Activated T-cell treated with anti-CD3 and anti-CD28 coated beads for 1 hour (primary cell): Measurements from ENCODE around the gene SLC9A1.

Experiments
- DNase-seq: peaks from one replicate; pipeline ENCODE4 v3.0.0-alpha.2; 2020; ENCODE audit warnings: low read depth

Gene SLC9A1

DNA sequence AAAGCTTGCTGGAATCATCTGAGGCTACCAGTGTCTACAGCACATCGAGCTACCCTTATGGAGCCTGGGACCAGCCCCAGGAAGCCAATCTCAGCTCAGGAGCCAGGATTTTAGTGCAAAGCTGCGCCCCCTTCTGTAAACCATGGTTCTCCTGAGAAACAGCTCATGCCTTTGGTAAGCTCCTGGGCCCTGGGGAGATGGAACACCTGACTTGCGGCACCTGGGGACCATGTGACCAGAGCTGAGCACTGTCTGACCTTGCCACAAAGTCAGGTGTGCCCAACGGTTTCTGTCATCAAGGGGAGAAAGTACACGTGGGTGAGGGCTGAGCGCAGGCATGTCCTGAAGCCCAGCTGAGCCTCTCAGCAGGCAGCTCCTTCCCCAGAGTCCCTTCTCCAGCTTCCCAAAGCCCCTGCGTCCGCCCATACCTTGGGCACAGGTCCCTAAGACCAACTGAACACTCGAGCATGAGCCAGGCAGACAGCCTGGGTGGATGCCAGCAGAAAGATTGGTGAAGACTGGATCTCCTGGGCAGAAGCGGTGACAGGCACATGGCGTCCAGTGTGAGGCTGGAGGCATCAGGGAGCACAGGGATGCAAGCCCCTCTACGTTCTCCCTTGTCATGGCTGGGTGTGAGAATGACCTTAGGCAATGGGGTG, 84.4 kb downstream of the SLC9A1 start:
- no peak for DNase-seq

DNA sequence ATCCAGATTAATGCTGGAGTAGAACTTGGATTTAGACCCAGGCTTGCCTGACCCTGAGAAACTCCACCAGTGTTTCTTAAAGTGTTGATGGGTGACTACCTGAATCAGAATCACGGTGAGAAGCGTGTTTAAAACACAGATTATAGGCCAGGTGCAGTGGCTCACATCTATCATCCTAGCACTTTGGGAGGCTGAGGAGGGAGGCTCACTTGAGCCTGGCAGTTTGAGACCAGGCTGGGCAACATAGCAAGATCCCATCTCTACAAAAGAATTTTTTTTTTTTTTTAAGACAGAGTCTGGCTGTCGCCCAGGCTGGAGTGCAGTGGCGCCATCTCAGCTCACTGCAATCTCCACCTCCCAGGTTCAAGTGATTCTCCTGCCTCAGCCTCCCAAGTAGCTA, 86.0 kb downstream of the SLC9A1 start:
- DNase-seq = no peak

DNA sequence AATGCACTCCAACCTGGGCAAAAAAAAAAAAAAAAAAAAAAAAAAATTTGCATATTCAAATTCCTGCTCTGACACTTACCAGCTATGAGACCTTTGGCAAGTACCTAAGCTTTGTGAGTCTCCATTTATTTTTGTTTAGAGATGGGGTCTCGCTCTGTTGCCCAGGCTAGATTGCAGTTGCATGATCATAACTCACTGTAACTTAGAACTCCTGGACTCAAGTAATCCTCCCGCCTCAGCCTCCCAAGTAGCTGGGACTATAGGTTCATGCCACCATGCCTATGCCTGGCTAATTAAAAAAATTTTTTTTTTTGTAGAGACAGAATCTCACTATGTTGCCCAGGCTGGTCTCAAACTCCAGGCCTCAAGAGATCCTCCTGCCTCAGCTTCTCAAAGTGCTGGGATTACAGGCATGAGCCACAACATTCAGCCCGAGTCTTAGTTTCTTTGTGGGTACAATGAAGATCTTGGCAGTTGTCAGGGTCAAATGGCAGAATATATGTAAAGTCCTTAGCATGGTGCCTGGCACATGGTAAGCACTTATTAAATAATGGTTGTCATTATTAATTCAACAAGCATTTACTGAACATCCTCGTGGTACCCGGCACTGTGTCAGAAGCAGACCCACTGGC, 88.8 kb downstream of the SLC9A1 start:
- no peak for DNase-seq

DNA sequence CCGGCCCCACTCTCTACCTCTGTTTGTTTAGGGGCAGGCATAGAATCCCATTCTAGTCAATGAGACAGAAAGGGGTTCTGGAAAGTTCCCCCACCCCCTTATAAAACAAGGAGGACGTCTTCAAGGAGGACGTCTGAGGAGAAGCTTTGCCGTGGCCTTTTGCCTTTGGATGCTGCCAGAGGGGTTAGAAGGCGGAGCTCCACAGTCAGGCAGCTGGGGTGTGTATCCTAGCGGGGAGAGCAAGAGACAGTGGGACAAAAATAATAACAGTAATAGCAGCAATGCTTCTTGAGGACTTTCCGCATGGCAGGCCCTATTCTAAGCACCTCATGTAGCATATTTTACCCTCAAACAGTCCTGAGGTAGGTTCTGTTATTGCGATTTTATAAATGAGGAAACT, 94.0 kb downstream of the SLC9A1 start:
- no peak for DNase-seq

DNA sequence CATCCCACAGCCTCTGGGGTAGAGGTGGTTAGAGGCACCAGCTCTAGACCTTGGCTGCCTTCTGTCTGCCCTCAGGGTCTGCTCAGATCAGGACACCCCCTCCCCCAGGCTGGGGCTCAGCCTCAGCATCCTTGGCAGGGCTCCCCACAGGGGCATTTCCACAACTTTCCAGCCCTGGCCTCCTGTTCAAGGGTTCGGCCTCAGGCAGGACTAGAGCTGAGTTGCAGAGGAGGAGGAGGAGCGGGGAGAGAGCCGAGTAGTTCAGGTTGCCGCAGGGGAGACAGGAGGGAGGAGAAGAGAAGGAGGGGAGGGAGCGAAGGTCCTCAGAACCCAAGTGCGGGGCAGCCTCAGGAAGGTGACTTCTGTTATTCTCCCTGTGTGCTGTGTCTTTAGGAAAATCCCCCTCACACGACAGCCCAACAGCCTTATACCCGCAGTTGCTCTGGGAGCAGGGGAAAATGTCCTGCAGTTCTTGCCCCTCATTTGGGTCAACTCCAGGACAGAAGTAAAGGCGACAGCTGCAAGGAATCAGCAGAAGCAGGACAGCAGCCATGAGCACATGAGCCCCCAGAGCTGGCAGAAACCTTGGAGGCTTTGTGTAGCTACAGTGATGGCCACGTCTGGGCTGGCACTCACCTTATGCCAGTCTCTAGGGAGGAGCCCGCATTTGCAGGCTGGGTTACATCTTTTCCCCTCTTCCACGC, 95.8 kb downstream of the SLC9A1 start:
- DNase-seq = no peak

DNA sequence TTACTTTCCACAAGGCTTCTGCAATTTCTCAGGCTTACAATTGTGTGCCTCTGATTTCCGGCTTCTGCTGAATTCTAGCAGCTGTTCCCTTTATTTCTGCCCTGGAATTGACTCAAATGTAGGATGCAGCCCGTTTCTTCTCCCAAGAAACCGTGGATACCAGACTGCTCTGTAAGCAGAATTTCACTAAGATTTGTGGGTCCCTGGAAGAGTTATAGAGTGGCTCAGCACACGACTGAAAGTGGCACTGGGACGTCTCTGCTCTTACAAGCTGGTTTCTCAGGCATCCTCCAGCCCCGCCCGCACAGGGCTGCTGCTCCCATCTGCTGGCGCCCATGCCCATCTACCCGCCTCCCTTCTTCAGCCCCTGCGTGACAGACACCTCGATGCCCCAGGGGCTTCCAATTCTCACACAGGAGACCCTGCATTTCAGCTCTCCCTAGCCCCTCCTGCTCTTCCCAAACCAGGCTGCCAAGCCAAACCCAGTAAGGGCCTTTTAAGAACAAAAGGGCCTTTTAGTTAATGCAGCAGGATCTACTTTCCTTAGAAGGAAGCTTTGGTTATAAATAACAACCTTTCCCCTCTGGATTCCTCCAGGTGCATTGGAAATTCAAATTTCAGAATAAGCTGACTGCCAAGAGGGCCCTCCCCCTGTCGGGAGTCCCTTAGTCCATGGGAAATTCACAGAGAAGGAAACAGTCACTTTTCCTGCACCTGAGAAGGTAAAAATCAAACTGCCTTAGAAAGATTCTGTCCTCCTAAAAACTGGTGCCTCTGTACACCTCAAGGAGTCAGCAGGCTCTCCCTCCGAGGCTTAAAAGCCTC, 96.9 kb downstream of the SLC9A1 start:
- no peak for DNase-seq

DNA sequence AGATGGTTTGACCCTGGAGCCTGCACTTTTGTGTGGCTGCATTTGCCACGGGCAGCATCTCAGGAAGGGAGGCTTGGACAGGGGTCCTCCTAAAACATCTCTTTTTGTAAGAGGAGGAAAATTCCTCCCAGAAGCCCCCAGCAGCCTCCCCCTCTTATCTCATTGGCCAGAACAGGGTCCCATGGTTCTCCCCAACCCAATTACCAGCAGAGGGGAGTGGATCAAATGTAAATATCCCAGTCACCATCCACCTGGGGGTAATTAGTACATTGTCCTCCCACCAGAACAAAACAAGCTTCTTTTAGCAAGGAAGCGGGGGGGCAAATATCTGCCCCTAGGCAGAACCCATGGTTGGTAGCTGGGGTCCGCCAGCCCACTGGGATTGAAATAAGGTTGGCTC, 97.5 kb downstream of the SLC9A1 start:
- no peak for DNase-seq

DNA sequence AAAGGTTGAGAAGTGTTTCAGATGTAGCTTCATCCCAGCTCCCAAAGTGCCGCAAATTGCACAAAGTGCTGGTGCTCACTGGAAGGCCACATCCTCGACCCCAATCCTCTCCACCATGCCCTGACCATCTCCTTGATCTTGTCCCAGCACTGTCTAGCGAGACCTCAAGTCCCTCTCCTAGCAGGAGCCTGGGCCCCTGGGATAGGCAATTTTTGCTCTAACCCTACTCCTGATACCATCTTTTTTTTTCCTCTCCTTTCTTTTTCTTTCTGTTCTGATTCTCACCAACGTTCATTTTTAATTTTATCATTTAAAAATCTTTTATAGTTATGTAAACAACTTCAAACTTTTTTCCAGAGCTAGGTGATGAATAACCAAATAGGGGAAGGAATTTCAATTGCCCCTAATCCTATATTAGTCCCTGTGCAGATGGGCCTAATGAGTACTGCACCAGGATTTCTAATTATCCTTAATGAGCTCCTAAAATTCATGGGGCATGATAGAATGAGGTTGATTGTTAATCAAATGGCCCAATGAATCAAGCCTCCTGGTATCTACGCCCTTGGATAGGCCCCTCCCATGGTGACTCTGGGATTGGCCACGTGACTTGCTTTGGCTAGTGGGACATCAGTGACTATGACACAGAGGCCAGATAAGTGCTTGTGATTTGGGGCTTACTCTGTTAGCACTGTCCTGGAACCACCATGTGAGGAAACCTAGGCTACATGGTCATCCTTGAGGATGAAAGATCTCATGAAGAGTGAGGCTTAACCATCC, 100.8 kb downstream of the SLC9A1 start:
- DNase-seq = no peak

DNA sequence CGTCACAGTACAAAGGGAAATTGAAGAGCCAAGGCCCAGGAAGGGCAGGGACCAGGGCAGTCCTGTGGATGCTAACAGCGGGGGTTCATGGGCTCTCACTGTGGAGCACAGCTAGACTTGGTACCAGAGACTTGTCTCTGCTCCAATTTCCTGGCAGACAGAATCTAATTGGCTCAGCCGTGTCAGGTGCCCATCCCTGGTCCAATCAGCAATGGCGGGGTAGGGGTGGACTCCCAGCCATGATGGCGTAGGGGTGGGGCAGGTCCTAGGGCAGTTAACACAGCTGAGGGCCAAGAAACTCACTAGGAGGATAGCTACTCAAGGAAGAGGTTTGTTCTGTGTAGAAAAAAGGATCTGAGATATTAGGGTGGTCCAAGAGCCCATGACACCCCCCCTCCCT, 102.4 kb downstream of the SLC9A1 start:
- no peak for DNase-seq

DNA sequence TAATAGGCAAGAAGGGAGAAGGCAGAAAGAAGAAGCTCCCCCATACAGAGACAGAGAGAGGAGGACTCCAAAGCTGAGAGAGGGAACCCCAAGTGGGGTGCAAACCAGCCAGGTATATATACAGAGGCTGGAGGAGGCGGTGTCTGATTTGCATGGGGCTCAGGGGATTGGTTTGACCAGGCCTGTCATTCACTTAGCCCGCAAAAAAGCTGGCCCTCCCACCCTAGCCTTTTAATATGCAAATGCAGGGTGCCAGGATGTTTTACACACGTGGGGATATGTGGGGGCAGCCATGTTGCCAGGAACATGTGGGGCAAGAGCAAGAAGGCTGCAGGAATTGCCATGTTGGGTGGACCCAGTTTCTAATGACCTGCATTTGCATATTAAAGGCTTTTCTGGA, 105.3 kb downstream of the SLC9A1 start:
- no peak for DNase-seq

DNA sequence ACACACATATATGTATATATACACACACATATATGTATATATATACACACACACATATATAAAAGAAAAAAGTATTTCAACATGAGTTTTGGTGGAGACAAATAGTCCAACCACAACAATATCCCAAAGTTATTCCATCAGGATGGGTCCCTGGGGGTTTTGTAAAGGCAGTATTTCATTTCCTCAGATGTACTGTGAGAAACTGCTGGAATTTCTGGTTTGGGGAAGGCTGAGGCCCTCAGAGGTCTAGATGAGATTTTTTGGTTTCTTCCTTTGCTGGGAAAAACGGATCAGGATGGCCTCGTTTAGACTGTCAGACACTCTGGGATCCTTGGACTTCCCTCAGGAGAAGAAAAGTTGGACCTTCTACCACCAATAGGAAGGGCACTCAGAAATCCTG, 105.8 kb downstream of the SLC9A1 start:
- no peak for DNase-seq
